GM21528 (cell line): ENCODE measurements around the gene DPP10.
"Not testable (repeated sequence)": the region's sequence is repeated elsewhere in the genome, so short reads cannot be mapped to it uniquely, and the experiment has no call there.

Experiments
- ATAC-seq: cut with Tn5 transposase; IDR thresholded peaks from one replicate; pipeline ENCODE4 v1.9.1; 2021; ENCODE audit warnings: mild to moderate bottlenecking, moderate library complexity; ENCODE audit not compliant: unreplicated experiment, low FRiP score

Gene DPP10

DNA sequence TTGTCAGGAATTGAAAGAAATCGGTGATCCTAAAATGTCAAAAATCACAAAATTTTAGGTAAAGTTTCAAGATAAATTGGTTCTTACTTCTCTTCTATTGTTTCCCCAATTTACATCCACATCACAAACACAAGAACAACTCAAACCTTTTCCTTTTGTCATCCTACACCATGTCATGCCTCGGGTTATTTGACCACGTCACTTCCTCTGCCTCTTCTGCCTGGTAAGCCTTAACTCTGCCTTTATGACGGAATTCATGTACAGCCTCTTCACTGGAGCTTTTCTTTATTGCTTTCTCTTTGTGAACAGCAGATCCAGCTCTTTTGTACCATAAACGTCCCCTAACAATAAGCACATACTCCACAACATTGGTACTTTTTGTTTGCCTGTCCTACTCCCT, 258.0 kb downstream of the DPP10 start:
- no peak for ATAC-seq

GRCh38 chr2:114709936-114710850, 267.8 kb downstream of the DPP10 start:
- ATAC-seq, result no peak

DNA sequence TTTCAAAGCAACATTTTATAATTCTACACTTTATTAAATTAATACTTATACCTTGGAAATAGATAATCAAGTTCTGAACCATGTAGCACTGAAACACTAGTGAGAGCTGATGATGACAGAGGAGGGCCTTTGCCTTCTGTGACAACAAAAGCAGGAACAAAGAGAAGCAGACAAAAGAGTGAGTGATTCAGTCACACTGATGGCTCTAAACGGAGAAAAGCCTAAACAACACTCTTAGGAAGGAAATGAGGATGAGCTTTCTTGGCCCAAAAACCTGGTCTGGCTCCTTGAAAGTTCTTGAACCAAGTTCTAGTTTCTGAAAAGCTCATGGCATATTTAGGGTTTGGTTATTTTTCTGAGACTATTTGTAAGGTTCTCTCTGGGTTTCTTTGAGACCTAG, 271.9 kb downstream of the DPP10 start:
- no peak for ATAC-seq

- no peak for ATAC-seq
Observed at GRCh38 chr2:114717049-114717448, 274.6 kb downstream of the DPP10 start.

DNA sequence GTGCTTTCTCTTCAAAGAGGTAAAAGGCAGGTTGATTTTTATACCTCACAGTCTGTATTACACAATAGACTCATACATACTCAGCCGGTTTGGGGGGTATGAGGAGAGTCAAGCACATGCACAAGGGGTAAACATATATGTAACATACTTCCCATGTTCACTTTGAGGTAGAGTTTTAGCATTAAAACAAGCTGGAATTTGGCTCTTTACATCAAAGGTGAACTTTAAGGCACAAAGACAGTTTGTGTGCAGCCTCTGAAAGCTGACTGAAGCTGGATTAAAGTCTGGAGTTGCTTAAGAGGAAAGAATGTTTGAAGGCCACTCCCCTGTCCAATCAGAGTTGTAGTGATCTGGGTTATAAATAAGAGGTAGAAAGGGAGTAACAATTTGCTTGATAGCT, 282.0 kb downstream of the DPP10 start:
- ATAC-seq, result no peak

GRCh38 chr2:114727012-114727411, 284.6 kb downstream of the DPP10 start:
- no peak for ATAC-seq

DNA sequence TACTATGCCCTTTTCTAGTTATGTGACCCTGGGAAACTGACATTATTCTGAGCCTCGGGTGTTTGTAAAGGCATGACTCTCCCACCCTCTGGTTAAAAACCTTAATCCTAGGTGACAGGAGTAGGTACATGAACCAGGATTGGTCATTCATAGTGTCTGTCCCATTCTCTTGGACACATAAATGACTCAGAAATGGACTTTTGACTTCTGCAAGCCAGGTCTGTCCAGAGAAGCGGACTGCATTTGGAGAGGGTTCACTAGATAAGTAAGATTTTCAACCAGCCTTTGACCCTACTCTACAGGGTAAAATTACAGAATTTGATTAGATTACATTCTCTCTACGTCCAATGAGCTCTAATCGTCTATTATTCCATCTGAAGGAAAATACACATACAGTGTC, 285.9 kb downstream of the DPP10 start:
- ATAC-seq, result no peak

DNA sequence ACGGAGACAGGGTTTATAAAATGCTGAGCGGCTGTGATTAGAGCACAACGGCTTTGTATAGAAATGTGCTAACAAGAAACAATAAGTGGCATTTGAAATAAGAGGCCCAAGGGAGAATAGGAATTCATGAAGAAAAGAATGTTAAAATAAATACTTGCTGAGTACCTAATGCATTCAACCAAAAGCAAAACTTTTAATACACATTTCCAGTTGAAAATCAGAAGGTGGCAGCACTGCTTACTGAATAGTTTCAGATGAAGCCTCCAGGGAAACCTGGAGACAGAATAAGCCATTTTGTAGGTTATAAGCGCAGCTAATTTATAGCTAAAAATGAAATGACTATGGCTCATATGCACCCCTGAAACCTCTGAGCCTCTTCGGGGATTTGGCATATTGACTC, 286.6 kb downstream of the DPP10 start:
- ATAC-seq, result no peak

GRCh38 chr2:114735126-114735525, 292.7 kb downstream of the DPP10 start:
- ATAC-seq, result no peak

GRCh38 chr2:114742245-114742644, 299.8 kb downstream of the DPP10 start:
- ATAC-seq, result no peak

GRCh38 chr2:114745700-114746099, 303.3 kb downstream of the DPP10 start:
- no peak for ATAC-seq

DNA sequence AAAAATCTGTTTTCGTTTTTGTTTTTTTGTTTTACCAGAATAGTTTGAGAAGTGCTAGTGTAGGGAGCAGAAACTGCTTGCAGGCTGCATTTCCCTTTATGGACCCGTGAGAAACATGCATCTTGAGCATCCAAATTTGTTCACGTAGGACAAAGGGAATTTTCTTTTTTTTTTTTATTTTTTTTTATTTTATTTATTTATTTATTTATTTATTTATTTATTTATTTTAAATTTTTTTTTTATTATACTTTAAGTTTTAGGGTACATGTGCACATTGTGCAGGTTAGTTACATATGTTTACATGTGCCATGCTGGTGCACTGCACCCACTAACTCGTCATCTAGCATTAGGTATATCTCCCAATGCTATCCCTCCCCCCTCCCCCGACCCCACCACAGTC, 305.7 kb downstream of the DPP10 start:
- not testable (repeated sequence) for ATAC-seq

DNA sequence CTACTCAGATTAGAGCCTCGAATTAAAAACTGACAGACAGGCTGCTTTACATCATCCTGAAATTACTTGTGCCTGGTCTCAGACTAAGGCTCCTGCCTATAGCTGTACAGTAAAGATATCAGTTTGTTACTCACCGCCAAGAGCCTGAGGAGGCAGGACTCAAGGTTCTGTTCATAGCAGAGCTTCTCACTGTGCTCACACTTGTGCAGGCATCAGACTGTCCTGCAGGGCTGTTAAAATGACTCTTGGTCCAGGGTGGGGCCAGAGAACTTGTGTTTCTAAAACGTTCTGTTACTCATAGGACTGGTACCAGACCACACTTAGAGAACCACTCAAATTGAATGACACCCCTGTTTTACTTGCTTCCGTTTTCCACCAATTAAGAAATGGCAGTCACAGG, 310.0 kb downstream of the DPP10 start:
- ATAC-seq, result no peak

GRCh38 chr2:114753145-114753544, 310.7 kb downstream of the DPP10 start:
- ATAC-seq, result no peak

- no peak for ATAC-seq
Observed at GRCh38 chr2:114754907-114755563, 312.6 kb downstream of the DPP10 start.

DNA sequence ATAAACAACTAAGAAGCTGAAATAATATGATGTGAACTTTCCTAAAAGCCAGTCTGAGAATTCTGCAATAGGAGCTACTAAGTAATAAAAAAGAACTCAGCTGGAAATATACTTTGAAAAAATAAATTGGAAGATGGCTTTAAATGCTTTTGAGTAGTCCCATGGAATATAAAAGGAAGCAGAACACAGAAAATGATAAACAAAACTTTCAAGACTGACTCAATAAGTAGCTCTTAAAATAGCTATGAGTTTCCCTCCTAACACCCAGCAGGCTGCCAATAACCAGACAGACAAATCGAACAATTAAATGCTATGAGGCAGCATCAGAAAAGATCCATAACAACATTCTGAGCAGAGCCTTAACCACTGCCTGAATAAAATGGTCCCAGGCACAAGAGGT, 319.9 kb downstream of the DPP10 start:
- no peak for ATAC-seq

DNA sequence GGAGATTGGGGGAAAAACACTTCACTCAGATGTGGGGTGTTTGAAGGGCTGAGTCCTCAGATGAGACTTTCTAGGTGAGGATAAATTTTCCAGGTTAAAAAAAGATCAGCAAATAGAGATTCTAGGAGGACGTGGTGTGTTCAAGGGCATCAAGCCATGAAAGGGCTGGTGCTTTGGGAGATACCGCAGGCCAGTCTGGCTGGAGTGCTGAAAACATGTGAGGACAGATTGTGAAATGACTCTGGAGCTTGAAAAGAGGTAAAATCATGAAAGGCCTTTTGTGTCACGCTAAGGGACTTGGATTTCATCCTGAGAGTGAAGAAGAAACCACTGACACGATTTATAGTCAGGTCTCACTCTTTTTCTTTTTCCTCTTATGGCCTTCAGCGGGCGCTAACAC, 320.5 kb downstream of the DPP10 start:
- no peak for ATAC-seq

DNA sequence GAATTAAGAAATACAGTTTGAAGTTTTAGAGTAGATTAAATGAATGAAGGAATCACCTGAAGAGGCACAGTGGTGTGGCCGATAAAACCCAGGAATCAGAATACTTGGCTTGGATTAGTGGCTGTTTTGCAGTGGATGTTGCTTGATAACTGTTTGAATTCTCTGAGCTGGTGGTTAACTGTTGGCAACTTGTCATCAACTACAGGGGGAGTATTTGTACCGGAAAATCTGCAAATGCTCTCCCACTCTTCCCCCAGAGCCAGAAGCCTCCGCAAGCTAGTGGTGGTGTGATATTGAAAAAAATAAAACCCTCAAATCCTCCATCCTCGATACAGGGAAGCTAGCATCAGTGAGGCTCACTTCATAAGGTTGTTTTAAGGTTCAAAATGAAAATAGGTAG, 326.7 kb downstream of the DPP10 start:
- no peak for ATAC-seq

DNA sequence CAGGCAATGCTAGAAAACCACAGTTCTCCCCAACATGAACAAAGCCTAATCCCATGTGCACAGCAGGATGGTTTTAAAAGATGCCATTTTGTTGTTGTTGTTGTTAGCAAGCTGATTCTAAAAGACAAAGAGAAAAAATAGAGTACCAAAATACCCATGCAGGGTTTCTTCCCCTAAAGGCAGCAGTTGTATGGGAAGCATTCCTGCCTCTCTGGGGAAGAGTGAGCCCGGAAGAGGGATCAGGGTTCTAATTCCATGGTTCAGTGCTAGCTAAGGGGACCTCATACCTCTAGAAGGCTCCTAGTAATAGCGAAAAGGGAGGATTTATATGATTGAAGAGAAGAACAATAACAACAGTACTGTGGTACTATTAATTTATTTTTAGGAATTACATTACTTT, 327.6 kb downstream of the DPP10 start:
- no peak for ATAC-seq

DNA sequence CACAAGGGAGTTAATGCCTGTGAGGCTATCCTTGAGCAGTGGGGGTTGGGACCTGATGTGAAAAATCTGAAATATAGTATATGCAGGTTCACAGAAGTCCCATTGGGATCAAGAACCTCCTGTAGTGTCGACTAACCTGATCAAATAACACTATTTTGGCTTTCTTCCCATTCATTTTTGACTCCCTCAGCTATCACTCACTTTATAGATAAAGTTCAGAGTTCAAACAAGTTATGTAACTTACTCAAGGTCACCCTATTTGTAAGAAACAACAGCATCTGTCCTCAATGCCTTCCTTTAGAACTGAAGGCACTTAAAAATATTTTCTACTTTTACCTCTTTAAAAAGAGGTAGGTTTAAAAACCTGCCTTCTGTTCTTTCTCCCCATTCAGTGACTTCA, 341.6 kb downstream of the DPP10 start:
- no peak for ATAC-seq

DNA sequence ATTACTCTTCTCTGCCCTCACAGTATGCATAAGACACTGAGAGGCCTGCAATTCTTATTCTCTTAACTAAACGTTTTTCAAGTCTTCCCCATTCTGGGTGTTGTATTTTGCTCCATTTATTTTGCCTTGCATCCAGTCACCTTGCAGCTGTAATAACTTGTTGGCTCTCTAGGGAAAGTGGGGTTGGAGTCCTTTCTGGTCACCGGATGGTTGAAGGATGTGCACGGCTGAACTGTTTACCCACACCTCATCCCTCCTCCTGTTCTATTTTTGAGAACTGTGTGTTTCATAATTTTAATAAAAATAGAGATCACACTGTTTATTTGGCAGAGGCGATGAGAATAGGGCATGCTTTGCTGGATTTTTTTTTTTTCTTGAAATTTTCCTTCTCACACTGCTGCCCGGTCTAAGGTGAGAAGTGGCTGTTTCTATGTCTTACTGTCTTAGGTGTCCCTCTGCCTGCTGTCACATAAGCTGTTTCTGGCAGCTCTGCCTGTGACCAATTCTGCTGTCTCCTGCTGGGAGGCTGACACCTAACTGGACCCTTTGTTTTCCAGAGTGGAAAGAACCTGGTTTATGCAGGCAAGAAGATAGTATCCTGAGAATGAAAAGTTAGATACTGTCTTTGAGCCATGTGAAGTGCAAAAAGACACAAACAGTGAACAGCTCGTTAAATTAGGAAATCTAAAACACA, 342.6 kb downstream of the DPP10 start:
- ATAC-seq, result no peak
